ENCODE measurements around the gene VPS37D.

VPS37D gene

GRCh38 chr7:73680501-73680900 lies 12.9 kb downstream of the VPS37D start:
- DNase-seq (ENCODE audit: low read depth in 2 of 2) = no peak

- DNase-seq (ENCODE audit: low read depth in 2 of 2) = no peak
These were observed 13.4 kb downstream of the VPS37D start for GRCh38 chr7:73681031-73681430.

GRCh38 chr7:73682745-73683055 lies 15.1 kb downstream of the VPS37D start:
- DNase-seq (ENCODE audit: low read depth in 2 of 2) = no peak

- DNase-seq (ENCODE audit: low read depth in 2 of 2) = peak; percentile 98
These were observed 15.6 kb downstream of the VPS37D start, which contains the start of the genes BUD23 and DNAJC30 for GRCh38 chr7:73683056-73683787. Gene BUD23, plus strand, starts transcription at chr7:73683597. Its CDS starts 29 bp downstream, at chr7:73683626. Gene DNAJC30, minus strand, starts transcription at chr7:73683453. Its CDS starts 30 bp downstream, at chr7:73683423.

GRCh38 chr7:73683788-73684693 lies 16.4 kb downstream of the VPS37D start:
- no peak for DNase-seq (ENCODE audit: low read depth in 2 of 2)

- no peak for DNase-seq (ENCODE audit: low read depth in 2 of 2)
These were observed 17.7 kb downstream of the VPS37D start for GRCh38 chr7:73685311-73685710.

- no peak for DNase-seq (ENCODE audit: low read depth in 2 of 2)
These were observed 20.7 kb downstream of the VPS37D start for GRCh38 chr7:73688288-73688687.

- DNase-seq (ENCODE audit: low read depth in 2 of 2) = no peak
These were observed 23.0 kb downstream of the VPS37D start for GRCh38 chr7:73690646-73691045.

- DNase-seq (ENCODE audit: low read depth in 2 of 2) = no peak
These were observed 28.7 kb downstream of the VPS37D start for GRCh38 chr7:73696372-73696771.

GRCh38 chr7:73698410-73698809 lies 30.8 kb downstream of the VPS37D start:
- no peak for DNase-seq (ENCODE audit: low read depth in 2 of 2)

- DNase-seq (ENCODE audit: low read depth in 2 of 2) = no peak
These were observed 31.9 kb downstream of the VPS37D start for GRCh38 chr7:73699370-73700068.

- no peak for DNase-seq (ENCODE audit: low read depth in 2 of 2)
These were observed 32.4 kb downstream of the VPS37D start for GRCh38 chr7:73700069-73700423.

GRCh38 chr7:73700581-73701134 lies 33.0 kb downstream of the VPS37D start:
- no peak for DNase-seq (ENCODE audit: low read depth in 2 of 2)

GRCh38 chr7:73701357-73701995 lies 33.8 kb downstream of the VPS37D start:
- no peak for DNase-seq (ENCODE audit: low read depth in 2 of 2)

GRCh38 chr7:73702226-73702625 lies 34.6 kb downstream of the VPS37D start:
- DNase-seq (ENCODE audit: low read depth in 2 of 2) = no peak

GRCh38 chr7:73702665-73703064 lies 35.0 kb downstream of the VPS37D start:
- DNase-seq (ENCODE audit: low read depth in 2 of 2) = no peak

GRCh38 chr7:73703225-73703624 lies 35.6 kb downstream of the VPS37D start:
- no peak for DNase-seq (ENCODE audit: low read depth in 2 of 2)

- peak in 1 of 2 donors; percentile 56 for DNase-seq (ENCODE audit: low read depth in 2 of 2)
These were observed 36.4 kb downstream of the VPS37D start for GRCh38 chr7:73703757-73704639.

GRCh38 chr7:73704640-73705550 lies 37.3 kb downstream of the VPS37D start:
- no peak for DNase-seq (ENCODE audit: low read depth in 2 of 2)

GRCh38 chr7:73705551-73705920 lies 37.9 kb downstream of the VPS37D start:
- DNase-seq (ENCODE audit: low read depth in 2 of 2) = no peak
